Glutamatergic neuron (in vitro differentiated cells): ENCODE measurements around the gene OBSL1. TPM values are rescaled to one million over a fixed set of nuclear protein-coding genes. Genes with fewer than 3 reads are reported as not detected.

Experiments
- DNase-seq: peaks from one replicate; pipeline ENCODE4 v3.0.0; 2022
- H3K27ac Mint-ChIP-seq: one replicate; pipeline ENCODE4 v1.8.0; 2020; ENCODE audit warnings: mild to moderate bottlenecking, mixed read lengths, inconsistent platforms; ENCODE audit not compliant: unreplicated experiment
- H3K27me3 Mint-ChIP-seq: one replicate; pipeline ENCODE4 v1.8.0; 2020; ENCODE audit warnings: mild to moderate bottlenecking, moderate library complexity, mixed read lengths, inconsistent platforms; ENCODE audit not compliant: unreplicated experiment
- H3K36me3 Mint-ChIP-seq: one replicate; pipeline ENCODE4 v1.8.0; 2020; ENCODE audit warnings: mild to moderate bottlenecking, mixed read lengths, inconsistent platforms; ENCODE audit not compliant: unreplicated experiment
- H3K4me1 Mint-ChIP-seq: one replicate; pipeline ENCODE4 v1.8.0; 2020; ENCODE audit warnings: mild to moderate bottlenecking, low read depth, mixed read lengths, inconsistent platforms; ENCODE audit not compliant: unreplicated experiment
- H3K4me3 Mint-ChIP-seq: one replicate; pipeline ENCODE4 v1.8.0; 2020; ENCODE audit warnings: mild to moderate bottlenecking, mixed read lengths, inconsistent platforms; ENCODE audit not compliant: unreplicated experiment
- H3K9me3 Mint-ChIP-seq: one replicate; pipeline ENCODE4 v1.8.0; 2020; ENCODE audit warnings: mild to moderate bottlenecking, moderate library complexity, mixed read lengths, inconsistent platforms; ENCODE audit not compliant: unreplicated experiment
- total RNA-seq: library from RNA; stranded (reverse); fragmentation: NEBNext Ultra II Directional; extraction: Animal tissue kit (Norgen Biotek cat#: 25700); gene quantifications from one replicate; pipeline ENCODE4 v1.2.1, GENCODE V29; 2021; ENCODE audit not compliant: unreplicated experiment
- TF ChIP-seq, protein P1 (sequence below): fragments of 200-600 bp; sonication (generic); IDR thresholded peaks from one replicate; pipeline ENCODE4 v1.5.0; 2021; ENCODE audit not compliant: partially characterized antibody, unreplicated experiment

Gene OBSL1
- total RNA-seq, 1 donor from 2014 or later, result 47.9 TPM

DNA sequence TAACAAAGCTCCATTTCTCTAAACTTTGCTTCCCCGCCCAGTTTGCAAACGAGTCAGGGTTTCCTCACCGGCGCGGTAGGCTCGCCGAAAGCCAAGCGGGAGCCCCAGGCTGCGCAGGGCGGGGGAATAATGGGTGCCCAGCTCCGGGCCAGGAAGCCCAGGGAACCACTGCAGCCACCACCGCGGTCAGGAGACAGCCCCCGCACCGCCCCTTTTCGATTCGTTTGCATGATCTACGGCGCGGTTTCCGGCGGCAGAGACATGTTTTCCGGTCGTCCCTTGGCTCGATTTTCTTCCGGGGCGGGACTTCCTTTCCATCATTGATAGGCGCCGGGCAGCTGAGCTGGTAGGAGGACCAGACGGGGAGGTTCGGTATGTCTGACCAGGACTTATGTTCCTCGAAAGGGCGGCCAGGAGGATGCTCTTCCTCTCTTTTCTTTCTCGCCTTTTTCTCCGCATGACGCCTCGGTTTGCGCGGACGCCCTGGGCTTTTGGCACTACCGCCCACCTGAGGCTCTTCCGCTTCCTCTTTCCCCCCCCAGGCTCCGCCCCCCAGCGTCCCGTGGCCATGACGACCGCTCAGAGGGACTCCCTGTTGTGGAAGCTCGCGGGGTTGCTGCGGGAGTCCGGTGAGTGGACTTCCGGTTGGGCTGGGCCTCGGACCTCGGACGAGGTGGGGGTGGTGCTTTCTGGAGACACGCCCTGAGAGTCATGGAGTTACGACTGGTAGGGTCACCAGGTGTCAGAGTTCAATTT, 26.4 kb upstream of the OBSL1 start, which contains the start of gene STK11IP:
STK11IP (plus strand) TSS at position 306 of the 756 bp plus-strand sequence; CDS start at position 569, 263 bp downstream.
- Mint-ChIP-seq H3K4me1 (peaks cover 2% of the 10 kb centered on the region), H3K36me3 (no peaks in the 10 kb centered on the region), H3K4me3 (peak within 1 kb of the TSS; percentile 97), H3K27me3 (peaks cover 4% of the 10 kb centered on the region), H3K27ac (peak within 1 kb of the TSS; percentile 98), H3K9me3 (no peaks in the 10 kb centered on the region)
- TF ChIP-seq, protein P1, sequence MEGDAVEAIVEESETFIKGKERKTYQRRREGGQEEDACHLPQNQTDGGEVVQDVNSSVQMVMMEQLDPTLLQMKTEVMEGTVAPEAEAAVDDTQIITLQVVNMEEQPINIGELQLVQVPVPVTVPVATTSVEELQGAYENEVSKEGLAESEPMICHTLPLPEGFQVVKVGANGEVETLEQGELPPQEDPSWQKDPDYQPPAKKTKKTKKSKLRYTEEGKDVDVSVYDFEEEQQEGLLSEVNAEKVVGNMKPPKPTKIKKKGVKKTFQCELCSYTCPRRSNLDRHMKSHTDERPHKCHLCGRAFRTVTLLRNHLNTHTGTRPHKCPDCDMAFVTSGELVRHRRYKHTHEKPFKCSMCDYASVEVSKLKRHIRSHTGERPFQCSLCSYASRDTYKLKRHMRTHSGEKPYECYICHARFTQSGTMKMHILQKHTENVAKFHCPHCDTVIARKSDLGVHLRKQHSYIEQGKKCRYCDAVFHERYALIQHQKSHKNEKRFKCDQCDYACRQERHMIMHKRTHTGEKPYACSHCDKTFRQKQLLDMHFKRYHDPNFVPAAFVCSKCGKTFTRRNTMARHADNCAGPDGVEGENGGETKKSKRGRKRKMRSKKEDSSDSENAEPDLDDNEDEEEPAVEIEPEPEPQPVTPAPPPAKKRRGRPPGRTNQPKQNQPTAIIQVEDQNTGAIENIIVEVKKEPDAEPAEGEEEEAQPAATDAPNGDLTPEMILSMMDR, result no peak
- peak; percentile 96 for DNase-seq

DNA sequence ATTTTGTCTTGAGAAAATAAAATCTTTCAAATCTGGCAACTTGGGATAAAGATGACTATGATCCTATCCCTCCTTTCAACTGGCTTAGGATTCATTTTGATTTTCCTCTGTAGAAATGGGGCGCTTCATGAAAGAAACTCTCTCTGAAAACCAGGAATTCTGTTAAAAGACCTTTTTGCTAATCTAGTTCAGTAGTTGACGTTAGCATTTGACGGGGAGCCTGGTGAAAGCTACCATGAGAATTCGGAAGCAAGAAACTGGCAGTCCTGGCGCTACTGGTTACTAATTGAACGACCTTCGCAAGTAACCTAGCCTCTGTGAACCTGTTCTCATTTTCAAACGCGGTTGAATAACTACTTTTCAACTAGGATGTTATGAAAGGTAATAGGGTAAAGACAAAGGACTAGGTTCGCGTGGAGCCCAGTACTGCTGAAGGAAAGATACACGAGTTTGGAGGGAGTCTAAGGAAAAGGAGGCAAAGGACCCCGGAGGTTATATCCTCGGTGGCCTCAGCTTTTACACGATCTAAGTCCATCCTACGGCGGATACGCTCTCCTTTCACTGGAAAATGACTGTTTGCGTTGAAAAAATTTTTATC, 25.7 kb upstream of the OBSL1 start:
- no peak for DNase-seq
- H3K36me3 Mint-ChIP-seq, result no peaks in the 10 kb centered on the region
- peaks cover 5% of the 10 kb centered on the region for H3K27me3 Mint-ChIP-seq
- TF ChIP-seq, protein P1, result no peak
- peaks cover 2% of the 10 kb centered on the region for H3K4me1 Mint-ChIP-seq
- H3K27ac Mint-ChIP-seq, result peak overlapping the region; percentile 98
- H3K9me3 Mint-ChIP-seq, result no peaks in the 10 kb centered on the region
- H3K4me3 Mint-ChIP-seq, result peak overlapping the region; percentile 97

DNA sequence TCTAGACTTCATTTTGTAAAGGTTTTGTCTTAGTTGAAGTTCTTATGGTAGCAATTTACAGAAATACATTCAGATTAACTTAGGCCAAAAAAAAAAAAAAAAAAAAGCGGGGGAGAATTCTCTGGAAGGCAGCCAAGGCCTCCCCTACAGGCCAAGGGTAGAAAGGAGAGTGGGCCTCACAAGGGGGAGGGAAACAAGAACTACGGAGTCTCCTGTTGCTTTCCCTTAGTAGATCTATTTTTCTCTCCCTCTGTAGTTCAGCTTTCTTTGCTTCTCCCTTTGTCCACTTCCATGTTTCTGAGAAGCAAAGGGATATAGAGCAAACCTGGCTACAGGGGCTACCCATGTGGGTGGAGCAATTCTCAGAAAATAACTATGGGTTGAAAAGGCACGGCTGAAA, 23.9 kb upstream of the OBSL1 start:
- TF ChIP-seq, protein P1, result no peak
- Mint-ChIP-seq H3K4me3 (no peak overlapping the region), H3K9me3 (no peaks in the 10 kb centered on the region), H3K4me1 (peaks cover 2% of the 10 kb centered on the region), H3K27me3 (peaks cover 5% of the 10 kb centered on the region), H3K36me3 (no peaks in the 10 kb centered on the region), H3K27ac (no peak overlapping the region)
- DNase-seq, result no peak

DNA sequence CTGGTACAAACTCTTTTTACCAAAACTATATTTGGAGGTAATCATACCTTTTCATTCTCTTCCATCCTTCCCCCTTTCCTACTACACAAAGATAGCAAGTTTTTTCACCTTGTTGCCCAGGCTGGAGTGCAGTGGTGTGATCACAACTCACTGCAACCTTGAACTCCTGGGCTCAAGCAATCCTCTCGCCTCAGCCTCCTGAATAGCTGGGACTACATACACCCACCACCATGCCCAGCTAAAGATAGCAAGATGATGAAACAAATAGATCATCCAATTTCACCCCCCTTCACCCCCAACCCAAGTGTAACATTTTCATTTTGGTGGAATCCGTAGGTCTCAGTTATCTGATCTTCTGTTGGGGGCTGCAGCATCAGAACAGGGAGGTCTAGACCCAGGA, 21.8 kb upstream of the OBSL1 start:
- no peak overlapping the region for H3K27ac Mint-ChIP-seq
- H3K9me3 Mint-ChIP-seq, result no peaks in the 10 kb centered on the region
- H3K36me3 Mint-ChIP-seq, result no peaks in the 10 kb centered on the region
- H3K27me3 Mint-ChIP-seq, result peaks cover 5% of the 10 kb centered on the region
- H3K4me1 Mint-ChIP-seq, result peaks cover 2% of the 10 kb centered on the region
- TF ChIP-seq, protein P1, result no peak
- no peak overlapping the region for H3K4me3 Mint-ChIP-seq
- DNase-seq, result no peak

DNA sequence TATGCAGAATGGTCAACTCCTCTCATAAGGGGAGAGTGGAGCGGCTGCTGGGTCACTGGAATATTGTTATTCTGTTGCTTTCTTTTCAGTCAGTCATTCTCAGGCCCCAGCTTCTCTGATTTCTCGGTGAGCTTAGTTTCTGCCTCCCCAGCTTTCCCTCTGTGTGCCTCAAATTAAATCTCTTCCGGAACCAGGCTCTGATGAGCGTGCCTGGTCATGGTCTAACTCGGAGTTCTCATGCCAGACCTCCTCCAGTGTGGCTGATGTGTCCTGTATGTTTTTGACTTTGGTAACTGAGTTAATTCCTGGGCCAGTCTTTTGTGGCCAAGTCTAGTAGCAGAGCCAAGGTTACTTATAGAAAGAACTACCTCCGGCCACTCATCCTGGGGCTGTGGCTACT, 21.4 kb upstream of the OBSL1 start:
- peaks cover 5% of the 10 kb centered on the region for H3K27me3 Mint-ChIP-seq
- no peaks in the 10 kb centered on the region for H3K36me3 Mint-ChIP-seq
- no peak overlapping the region for H3K4me3 Mint-ChIP-seq
- peaks cover 2% of the 10 kb centered on the region for H3K4me1 Mint-ChIP-seq
- no peak overlapping the region for H3K27ac Mint-ChIP-seq
- TF ChIP-seq, protein P1, result no peak
- no peaks in the 10 kb centered on the region for H3K9me3 Mint-ChIP-seq
- no peak for DNase-seq
